Glomerular visceral epithelial cell (primary cell): ENCODE data around the gene SLC13A1.
"Not testable (repeated sequence)": the region's sequence is repeated elsewhere in the genome, so short reads cannot be mapped to it uniquely, and the experiment has no call there.

Source experiments
- DNase-seq: peaks from one replicate; pipeline ENCODE4 v3.0.0-alpha.2; 2016; ENCODE audit errors: extremely low spot score

Gene SLC13A1

DNA sequence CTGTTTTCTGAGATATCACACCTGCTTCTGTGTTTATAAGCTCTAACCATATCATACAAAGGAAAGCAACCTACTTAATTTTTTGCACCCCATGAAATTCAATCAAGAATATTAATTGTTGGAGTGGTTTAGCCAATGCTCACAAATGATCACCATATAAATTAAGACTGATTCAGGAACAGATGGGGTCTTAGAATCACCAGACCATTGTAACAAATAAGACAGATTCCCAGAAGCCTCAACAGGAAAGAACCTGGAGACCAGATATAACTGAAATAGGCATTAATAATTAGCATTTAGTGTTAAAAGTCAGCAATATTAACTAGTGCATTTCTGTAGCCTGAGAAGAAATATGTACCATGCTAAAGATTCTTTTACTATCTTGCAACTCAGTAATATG is 73.6 kb downstream of the SLC13A1 start:
- DNase-seq = no peak

DNA sequence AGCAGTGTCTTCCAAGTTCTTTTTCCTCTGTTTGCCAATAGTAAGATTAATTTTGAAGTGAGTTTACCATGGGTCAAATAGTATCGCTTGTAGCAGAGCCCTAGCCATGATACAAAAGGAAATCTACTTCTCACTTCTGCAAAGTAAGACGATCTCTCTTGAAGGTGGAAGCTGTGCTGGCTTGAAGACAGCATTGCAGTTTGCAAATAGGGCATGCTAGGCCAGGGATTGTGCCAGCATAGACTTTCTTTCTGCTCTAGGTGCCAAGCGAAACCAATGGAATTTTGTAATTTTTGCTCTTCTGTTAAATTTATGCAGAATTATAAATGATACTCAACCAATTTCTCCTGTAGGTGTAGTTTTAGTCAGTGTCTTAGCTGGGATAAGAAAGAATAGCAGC is 74.5 kb downstream of the SLC13A1 start:
- DNase-seq = no peak

DNA sequence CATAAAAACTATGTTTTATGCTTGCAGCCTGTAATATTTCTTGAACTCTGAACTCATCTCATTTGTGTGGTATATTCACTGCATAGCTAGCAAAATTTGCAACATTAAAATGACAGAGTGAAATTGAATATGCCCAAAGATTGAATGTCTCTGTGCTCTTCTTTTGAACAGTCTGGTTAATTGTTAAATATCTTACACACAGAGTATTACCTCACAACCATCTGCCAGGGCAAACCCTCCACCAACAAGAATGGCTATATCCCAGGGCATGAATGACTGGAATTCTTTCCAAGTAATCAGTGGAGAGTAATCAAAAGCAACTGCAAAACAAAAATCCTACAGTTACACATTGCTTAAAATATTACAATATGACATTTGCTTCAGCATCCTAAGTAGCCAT is 76.9 kb downstream of the SLC13A1 start:
- DNase-seq = peak; percentile 23

DNA sequence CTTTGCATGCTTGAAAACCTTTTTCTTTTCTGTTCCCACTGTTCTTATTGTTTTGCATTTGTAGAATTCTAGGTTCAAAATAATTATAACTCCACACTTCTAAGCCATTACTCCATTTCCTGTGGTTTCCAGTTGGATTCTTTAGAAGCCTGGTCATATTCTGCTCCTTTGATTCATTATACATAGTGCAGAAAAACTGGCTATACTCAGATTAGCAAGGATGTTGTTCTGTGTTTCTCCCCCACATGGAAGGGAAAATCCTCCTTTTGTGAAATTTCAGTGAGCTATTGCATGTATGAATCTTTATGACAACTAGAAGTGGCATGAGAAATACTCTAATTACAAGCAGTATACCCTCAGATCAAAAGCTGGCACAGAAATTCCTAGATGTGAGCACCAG is 79.5 kb downstream of the SLC13A1 start:
- peak; percentile 42 for DNase-seq

DNA sequence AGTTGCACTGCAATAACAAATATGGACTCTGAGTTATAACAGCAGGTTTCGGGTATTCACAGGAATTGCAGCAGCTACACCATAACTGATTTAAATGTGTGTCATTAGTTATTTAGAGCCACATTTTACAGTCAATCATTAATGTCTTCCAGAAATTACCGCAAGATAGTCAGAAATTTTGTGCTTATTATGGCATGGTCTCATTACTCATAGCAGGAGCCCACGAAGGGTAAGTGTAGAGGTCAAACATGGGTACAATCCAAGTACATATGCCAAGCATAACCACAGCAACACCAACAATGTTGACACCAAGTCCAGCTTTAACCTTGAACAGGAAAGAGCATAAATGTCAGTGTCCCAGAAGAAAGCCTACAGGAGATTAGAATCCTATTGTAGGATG is 84.4 kb downstream of the SLC13A1 start:
- peak; percentile 8 for DNase-seq

DNA sequence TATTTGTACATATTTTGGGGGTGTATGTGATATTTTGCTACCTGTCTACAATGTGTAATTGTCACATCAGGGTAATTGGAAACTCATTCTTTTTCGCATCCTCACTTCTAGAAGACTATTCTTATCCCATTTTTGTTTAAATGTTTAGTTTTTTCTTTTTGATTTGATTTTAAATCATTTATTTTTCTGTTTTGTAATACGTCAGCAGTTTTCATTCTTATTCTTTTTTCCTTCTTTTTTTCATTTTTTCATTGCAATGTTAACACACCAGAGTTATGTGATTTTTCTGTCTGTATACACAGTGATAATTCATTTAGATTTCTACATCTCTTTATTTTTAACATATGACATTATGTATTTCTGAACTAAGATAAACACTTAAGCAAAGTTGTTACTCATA is 85.5 kb downstream of the SLC13A1 start:
- DNase-seq = no peak

DNA sequence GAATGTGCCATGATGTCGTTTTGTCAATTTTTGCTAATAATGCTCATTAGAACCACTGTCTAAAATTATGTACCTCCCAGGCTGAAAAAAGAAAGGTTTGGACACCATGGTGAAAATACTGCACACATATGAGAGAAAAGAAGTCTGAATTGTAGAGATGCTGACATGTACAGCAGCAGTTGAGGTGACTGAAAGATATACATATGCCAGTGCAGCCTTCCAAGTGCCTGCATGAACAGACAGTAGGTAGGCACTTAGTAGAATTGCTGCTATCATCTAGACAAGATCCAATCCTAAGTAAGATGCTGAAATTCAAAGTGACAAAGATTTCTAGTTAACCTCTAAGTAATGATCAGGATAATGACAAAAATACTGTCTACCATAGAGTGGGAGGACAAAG is 86.9 kb downstream of the SLC13A1 start:
- no peak for DNase-seq

DNA sequence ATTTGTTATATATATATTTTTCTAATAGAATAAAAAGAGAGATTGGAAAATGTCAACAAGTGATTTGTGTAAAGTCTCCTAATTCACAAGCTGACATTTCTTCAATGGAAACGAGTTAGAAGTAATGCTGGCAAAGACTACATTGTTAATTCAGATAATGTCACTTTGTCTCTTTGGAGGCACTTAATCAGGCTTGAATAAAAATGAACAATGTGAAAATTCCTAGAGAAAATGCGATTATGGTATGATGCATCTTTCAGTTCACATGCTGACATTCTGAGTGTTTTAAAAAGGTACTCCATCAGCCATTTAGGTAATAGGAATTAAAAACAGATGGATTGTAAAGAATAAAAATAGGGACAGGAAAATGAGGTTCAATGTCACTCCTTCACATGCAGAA is 100.1 kb downstream of the SLC13A1 start:
- DNase-seq = no peak

DNA sequence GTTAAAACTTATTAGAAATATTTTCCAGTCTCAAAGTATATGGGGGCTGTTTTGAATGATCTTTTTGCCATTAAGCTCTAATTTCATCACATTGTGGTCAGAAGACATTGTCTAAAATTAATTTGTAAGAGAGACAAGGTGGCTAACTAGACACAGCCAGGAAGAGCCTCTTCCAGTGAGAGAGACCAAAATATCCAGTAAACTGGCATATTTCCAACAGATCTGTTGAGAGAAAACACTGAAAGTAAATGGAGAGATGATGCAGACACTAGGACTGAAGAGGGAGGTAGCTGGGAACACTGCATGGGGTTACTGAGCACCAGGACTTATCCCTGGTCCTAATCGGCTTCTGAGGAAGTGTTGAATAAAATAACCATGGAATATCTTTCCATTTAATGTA is 102.8 kb downstream of the SLC13A1 start:
- no peak for DNase-seq

DNA sequence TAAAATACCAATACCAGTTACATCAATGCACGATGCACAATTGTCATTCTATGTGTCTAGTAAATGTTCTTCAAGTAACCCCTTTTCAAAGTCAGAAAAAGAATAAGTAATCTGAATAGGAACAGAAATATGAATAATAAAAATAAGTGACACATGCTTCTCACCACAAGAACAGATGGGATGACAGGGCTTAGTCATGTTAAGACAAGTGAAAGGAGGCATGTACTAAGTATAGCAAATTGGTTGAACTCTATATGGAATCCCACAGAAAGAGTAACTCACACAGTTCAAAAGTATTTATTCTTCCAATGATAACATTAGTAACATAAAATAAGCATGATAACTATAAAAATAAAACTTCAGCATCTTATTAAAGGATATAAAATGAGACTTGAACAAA is 103.3 kb downstream of the SLC13A1 start:
- DNase-seq = peak; percentile 3

DNA sequence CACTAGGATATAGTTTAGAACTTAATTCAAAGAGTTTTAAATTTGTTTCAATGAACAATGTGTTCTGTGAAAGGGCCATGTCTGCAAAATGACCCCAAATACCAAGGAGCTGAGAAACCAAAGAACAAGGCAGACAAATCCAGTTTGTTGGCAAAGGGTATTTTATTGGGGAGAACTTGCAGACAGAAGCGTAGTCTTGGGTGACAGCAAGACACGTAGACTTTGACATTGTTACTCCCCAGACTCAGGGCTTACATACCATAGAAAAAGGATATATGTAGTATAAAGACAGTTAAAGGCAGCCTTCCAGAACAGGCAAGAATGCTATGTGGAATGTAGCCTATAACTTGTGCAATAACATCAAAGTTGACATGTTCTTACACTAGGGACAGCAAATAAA is 109.3 kb downstream of the SLC13A1 start:
- DNase-seq = no peak

DNA sequence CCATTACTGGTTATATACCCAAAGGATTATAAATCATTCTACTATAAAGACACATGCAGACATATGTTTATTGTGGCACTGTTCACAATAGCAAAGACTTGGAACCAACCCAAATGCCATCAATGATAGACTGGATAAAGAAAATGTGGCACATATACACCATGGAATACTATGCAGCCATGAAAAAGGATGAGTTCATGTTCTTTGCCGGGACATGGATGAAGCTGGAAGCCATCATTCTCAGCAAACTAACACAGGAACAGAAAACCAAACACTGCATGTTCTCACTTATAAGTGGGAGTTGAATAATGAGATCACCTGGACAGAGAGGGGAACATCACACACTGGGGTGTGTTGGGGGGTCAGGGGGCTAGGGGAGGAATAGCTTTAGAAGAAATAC is 112.9 kb downstream of the SLC13A1 start:
- not testable (repeated sequence) for DNase-seq

DNA sequence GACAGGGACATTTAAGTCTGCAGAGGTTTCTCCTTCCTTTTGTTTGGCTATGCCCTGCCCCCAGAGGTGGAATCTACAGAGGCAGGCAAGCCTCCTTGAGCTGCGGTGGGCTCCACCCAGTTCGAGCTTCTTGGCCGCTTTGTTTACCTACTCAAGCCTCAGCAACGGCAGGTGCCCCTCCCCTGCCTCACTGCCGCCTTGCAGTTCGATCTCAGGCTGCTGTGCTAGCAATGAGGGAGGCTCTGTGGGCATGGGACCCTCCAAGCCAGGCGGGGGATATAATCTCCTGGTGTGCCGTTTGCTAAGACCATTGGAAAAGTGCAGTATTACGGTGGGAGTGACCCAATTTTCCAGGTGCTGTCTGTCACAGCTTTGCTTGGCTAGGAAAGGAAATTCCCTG is 114.9 kb downstream of the SLC13A1 start:
- DNase-seq = not testable (repeated sequence)

DNA sequence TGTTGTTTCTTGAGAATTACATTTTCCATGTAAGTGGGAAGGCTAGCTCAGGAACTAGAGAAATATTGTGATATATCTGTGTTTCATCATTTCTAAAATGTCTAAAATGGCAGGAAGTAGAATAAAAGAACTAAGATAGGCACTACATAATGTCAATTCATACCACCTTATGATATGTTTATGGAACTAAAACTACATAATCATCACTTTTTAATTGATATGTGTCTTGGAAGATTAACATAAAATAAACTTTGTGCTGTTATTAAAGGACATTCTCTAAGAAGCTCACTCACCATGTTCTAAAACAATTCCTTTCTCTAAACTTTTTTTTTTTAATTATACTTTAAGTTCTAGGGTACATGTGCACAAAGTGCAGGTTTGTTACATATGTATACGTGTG is 120.7 kb downstream of the SLC13A1 start:
- DNase-seq = no peak

DNA sequence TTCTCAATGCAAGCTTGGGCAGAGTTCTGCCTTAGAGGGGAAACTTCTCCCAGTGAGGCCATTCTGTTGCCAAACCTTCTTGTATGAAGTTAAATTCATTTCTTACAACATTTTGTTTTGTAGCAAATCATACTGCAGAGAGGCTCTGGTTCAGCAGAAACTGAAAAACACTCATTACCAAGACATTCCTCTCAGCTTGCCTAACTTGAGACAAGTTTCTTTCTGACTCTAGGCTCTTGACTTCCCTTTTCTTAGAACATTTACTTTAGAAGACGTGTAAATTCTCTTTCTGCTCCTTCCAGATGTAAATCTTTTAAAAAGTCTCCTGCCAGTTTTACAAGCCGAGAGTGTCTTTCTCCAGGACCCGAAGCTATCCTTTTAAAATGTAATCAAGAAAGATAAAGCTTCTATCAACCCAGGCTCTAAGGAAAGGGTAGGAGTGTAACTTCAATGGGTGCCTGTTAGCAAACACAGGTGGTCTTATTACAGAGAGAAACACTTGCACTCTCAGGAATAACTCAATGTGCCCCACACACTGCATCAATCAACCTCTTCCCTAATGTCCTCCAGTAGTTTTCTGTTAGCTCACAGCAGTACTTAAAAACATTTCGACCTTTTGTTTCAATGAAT is 123.8 kb downstream of the SLC13A1 start:
- no peak for DNase-seq

DNA sequence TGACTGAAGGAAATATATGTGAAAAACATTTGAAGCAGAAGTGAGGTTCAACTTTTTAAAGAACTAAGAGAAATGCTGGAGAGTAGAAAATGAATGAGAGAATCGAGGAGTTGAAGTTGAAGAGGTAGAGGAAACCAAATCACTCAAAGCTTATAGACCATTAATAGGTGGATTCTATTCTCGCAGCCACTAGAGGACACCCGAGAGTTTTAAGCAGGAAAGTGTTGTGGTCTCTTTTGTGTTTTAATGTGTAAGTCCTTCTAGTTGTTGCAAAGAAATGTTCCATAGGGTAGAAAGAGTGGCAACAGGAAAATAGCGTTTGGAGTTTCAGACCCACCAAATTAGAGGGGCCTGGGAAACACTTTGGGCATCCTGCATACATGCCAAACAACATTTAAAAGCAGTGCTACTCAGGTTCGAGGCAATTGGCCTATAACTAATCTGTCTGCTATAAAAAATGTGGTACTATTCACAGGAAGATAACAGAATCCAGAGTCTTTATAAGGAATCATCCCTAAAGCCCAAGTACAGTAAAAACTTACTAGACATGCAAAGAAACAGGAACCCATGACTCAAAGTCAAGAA is 129.0 kb downstream of the SLC13A1 start:
- no peak for DNase-seq

DNA sequence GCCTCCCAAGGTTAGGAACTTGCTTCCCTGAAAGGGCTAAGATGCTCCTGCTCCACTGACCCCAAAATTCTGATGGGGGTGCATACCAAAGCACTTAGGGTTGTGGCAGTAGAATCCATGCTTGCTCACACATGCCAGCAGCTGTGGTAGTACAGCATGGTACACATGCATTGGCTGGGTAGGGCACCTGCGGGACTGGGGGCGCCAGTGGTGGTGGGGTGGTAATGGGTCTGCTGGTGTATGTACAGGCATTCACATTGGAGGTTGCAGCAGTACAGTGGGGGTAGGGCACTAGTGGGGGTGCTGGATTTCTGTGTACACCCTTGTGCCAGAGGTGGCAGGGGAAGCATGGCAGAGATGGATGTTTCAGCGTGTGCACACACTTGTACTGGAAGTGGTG is 132.0 kb downstream of the SLC13A1 start:
- DNase-seq = no peak
